ENCODE results near the gene E2F4. TPM values are rescaled to one million over a fixed set of nuclear protein-coding genes. Genes with fewer than 3 reads are reported as not detected.
A peak's percentile ranks its signal among the peaks of the same experiment; 100 is the strongest.

The E2F4 gene
- total and polyA plus RNA-seq, 3 donors from 2014 or later: 72.5 to 126 (median 110) TPM

DNA sequence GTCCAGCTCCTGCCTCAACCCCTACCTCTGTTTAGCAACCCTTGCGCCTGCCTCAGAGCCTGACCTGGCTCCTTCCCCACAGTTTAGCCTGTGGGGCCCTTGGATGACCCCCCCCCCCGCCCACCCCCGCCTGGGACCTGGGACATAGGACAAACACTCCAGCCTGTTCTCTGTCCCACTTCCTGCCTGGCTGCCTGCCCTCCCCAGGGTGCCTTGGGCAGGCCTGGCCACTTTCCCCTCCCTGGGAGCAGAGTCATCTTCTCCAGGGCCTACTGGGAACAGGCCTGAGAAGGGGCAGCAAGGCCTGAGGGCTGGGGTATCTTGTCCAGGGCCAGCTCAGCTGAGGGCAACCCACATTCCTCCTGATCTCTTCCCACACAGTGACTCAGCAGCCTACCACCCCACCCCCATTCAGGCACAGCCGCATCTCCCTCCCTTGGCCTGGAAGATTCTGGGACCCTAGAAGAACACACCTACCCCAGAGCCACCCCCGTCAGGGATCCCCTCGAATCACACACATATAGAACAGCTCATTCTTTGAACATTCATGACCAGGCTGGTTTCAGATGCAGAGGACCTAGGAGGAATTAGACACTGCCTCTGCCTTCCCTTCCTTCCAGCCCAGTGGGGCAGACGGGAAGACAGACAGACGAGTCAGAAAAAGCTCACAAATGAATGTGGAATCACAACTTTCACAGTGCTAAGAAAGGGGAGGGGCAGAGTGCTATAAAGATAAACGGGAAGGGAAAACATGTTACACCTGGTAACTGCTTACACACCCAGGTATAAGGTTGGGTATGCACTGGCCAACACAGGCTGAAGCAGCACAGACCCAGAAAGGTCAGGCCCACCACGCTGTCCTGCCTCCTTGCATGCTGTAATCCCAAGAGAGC is 49.3 kb downstream of the E2F4 start:
- DNase-seq: no peak
- Histone ChIP-seq H3K9me3 (no peaks in the 10 kb centered on the region), H3K4me1 (peaks cover 37% of the 10 kb centered on the region), H3K27ac (peak overlapping the region; percentile 31 to 75), H3K27me3 (no peaks in the 10 kb centered on the region), H3K36me3 (ENCODE audit: low read depth, missing control alignments) (no peaks in the 10 kb centered on the region), H3K4me3 (no peak overlapping the region)
- TF ChIP-seq, protein P1, sequence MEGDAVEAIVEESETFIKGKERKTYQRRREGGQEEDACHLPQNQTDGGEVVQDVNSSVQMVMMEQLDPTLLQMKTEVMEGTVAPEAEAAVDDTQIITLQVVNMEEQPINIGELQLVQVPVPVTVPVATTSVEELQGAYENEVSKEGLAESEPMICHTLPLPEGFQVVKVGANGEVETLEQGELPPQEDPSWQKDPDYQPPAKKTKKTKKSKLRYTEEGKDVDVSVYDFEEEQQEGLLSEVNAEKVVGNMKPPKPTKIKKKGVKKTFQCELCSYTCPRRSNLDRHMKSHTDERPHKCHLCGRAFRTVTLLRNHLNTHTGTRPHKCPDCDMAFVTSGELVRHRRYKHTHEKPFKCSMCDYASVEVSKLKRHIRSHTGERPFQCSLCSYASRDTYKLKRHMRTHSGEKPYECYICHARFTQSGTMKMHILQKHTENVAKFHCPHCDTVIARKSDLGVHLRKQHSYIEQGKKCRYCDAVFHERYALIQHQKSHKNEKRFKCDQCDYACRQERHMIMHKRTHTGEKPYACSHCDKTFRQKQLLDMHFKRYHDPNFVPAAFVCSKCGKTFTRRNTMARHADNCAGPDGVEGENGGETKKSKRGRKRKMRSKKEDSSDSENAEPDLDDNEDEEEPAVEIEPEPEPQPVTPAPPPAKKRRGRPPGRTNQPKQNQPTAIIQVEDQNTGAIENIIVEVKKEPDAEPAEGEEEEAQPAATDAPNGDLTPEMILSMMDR (IDR thresholded peaks at IDR 0.05): no peak
- no peak for TF ChIP-seq POLR2A (IDR thresholded peaks at IDR 0.05)
- intact Hi-C loops (cut with DNase I; ENCODE audit: low total_unique reads): no loop called here
- WGBS, 2 donors: 59 to 64% methylated on average over 8 to 10 of the region's 10 CpGs

DNA sequence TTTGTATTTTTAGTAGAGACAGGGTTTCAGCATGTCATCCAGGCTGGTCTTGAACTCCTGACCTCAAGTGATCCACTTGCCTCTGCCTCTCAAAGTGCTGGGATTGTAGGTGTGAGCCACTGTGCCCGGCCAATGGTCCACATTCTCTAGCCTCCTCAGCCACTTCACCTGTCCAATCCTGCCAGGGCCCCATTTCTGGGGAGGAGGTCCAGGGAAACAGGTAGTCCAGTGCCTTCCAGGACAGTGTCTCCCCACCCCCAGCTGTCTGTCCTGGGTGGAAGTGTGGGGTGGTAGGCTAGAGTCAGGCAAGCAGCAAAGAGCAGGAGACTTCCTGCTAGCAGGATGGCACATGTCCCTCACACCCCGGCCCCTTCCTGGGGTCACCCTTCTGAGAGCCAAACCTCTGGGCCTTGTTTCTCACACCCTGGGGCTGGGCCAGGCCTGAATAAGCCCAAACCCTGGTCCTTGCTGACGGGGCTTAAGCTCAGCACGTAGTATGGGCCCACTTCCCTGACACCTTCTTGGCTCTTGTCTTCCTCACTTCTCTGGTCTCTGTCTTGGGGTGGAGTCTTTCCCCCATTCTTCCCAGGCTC is 50.3 kb downstream of the E2F4 start:
- 85 to 96% methylated on average over 4 of the region's 4 CpGs for WGBS, 2 donors
- DNase-seq: no peak
- peaks cover 37% of the 10 kb centered on the region for H3K4me1 ChIP-seq

DNA sequence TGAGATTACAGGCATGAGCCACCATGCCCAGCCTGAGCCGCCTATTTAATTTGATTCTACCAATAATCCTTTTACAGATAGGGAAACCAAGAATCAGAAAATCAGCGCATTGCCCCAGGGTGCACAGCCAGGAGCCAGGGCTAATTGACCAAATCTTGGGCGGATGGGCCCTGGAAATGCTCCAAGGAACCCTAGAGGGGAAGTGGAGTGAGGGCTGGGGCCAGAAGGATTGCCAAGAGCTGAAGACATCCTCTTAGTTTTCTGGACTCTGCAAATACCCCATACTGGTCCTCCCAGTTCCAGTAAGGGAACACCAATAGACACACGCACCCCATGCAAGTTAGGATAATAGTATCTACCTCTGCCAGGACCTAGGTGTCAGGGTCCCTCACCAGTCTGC is 51.5 kb downstream of the E2F4 start:
- peaks cover 44% of the 10 kb centered on the region for H3K4me1 ChIP-seq
- DNase-seq: no peak
- no peak overlapping the region for H3K4me3 ChIP-seq
- no peaks in the 10 kb centered on the region for H3K27me3 ChIP-seq
- intact Hi-C loops (cut with DNase I; ENCODE audit: low total_unique reads): no loop called here
- H3K27ac ChIP-seq: peak overlapping the region in 1 of 2 donors; percentile 87
- H3K36me3 ChIP-seq (ENCODE audit: low read depth, missing control alignments): no peaks in the 10 kb centered on the region
- TF ChIP-seq, protein P1 (IDR thresholded peaks at IDR 0.05): no peak
- TF ChIP-seq POLR2A (IDR thresholded peaks at IDR 0.05): no peak
- WGBS, 2 donors: 74 to 83% methylated on average over 4 of the region's 4 CpGs
- no peaks in the 10 kb centered on the region for H3K9me3 ChIP-seq

More for the DNA sequence above, 50.3 kb downstream of the E2F4 start:
- intact Hi-C loops (cut with DNase I; ENCODE audit: low total_unique reads): no loop called here
- Histone ChIP-seq H3K36me3 (ENCODE audit: low read depth, missing control alignments) (no peaks in the 10 kb centered on the region), H3K27ac (peak overlapping the region in 1 of 2 donors; percentile 75), H3K9me3 (no peaks in the 10 kb centered on the region), H3K27me3 (no peaks in the 10 kb centered on the region), H3K4me3 (no peak overlapping the region)
- TF ChIP-seq, protein P1 (IDR thresholded peaks at IDR 0.05): no peak
- TF ChIP-seq POLR2A (IDR thresholded peaks at IDR 0.05): no peak

DNA sequence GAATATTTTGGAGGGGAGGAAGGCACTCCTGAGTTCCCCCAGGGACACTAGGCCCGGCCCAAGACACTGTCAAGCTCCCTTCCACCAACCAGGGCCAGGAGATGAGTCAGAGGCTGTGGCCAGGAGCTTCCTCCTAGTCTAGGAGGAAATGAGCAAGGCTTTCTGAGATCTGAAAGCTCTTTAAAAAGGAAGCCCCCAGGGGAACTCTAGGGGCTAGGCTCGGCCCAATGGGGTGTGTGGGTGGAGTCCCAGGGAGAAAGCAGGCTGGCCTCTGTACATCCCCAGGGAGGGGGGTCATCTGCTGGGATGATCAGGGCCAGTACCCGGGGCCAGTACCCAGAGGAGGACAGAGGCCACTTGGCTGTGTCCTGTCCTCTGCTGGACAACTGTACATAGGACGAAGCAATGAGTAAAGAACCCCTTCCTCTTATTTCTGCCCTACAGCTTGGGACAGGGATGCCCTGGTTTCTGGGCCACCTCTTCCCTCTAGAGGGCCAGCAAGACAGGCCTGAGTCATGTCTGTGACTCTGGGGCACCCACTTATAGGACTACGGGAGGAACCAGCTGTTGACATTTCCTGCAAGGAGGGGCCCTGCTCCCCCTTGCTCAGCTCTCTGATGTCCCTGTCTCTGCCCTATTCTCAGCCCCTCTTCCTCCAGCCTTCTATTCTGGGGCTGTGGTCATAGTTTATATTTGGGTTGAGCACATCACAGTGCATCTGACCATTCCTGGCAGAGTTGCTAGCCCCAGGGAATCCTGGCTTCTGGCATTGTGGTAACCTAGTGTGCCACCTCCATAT is 52.6 kb downstream of the E2F4 start:
- peaks cover 44% of the 10 kb centered on the region for H3K4me1 ChIP-seq

More for the DNA sequence above, 52.6 kb downstream of the E2F4 start:
- intact Hi-C loops (cut with DNase I; ENCODE audit: low total_unique reads): no loop called here
- no peak overlapping the region for H3K4me3 ChIP-seq
- H3K36me3 ChIP-seq (ENCODE audit: low read depth, missing control alignments): no peaks in the 10 kb centered on the region
- H3K9me3 ChIP-seq: no peaks in the 10 kb centered on the region
- no peaks in the 10 kb centered on the region for H3K27me3 ChIP-seq
- 45 to 53% methylated on average over 5 of the region's 5 CpGs for WGBS, 2 donors
- H3K27ac ChIP-seq: peak overlapping the region; percentile 36 to 87
- peak; percentile 56 for DNase-seq
- TF ChIP-seq POLR2A (IDR thresholded peaks at IDR 0.05): no peak
- TF ChIP-seq, protein P1 (IDR thresholded peaks at IDR 0.05): no peak

Data from testis (tissue), 3 donors.